VCaP (cell line): ENCODE results near the gene DNMT3B.

Experiments used
- H3K27ac ChIP-seq: fragments of 450-650 bp; 2 replicates; pipeline ENCODE4 v1.5.1; 2017
- CTCF ChIP-seq: fragments of 450-650 bp; conservative IDR thresholded peaks from 2 replicates; pipeline ENCODE4 v1.5.1; 2017; ENCODE audit warnings: mild to moderate bottlenecking, moderate library complexity

The DNMT3B gene

GRCh38 chr20:32823078-32823477 lies 60.9 kb downstream of the DNMT3B start:
- no peak overlapping the region for H3K27ac ChIP-seq
- TF ChIP-seq CTCF, result no peak

- no peak overlapping the region for H3K27ac ChIP-seq
- no peak for TF ChIP-seq CTCF
These were observed 61.8 kb downstream of the DNMT3B start for GRCh38 chr20:32823737-32824588.

GRCh38 chr20:32828029-32828680 lies 66.0 kb downstream of the DNMT3B start:
- H3K27ac ChIP-seq, result no peak overlapping the region
- no peak for TF ChIP-seq CTCF

- TF ChIP-seq CTCF, result no peak
- H3K27ac ChIP-seq, result no peak overlapping the region; the same call in 1 of the 2 replicates
These were observed 67.3 kb downstream of the DNMT3B start for GRCh38 chr20:32829311-32830005.

GRCh38 chr20:32830437-32830836 lies 68.3 kb downstream of the DNMT3B start:
- H3K27ac ChIP-seq, result no peak overlapping the region; the same call in 1 of the 2 replicates
- no peak for TF ChIP-seq CTCF

- no peak for TF ChIP-seq CTCF
- H3K27ac ChIP-seq, result no peak overlapping the region
These were observed 69.8 kb downstream of the DNMT3B start for GRCh38 chr20:32831982-32832381.

GRCh38 chr20:32832664-32833063 lies 70.5 kb downstream of the DNMT3B start:
- no peak overlapping the region for H3K27ac ChIP-seq
- no peak for TF ChIP-seq CTCF
